Activated CD4-positive, alpha-beta T cell treated with anti-CD3 and anti-CD28 coated beads, Interleukin-2, amount 50 U/mL, for 16 hours (primary cell): ENCODE measurements around the gene AGBL1.
A peak's percentile ranks its signal among the peaks of the same experiment; 100 is the strongest.
"Not testable (repeated sequence)": the region's sequence is repeated elsewhere in the genome, so short reads cannot be mapped to it uniquely, and the experiment has no call there.

Experiments
- DNase-seq: peaks from one replicate; pipeline ENCODE4 v3.0.0-alpha.2; 2020

The AGBL1 gene

DNA sequence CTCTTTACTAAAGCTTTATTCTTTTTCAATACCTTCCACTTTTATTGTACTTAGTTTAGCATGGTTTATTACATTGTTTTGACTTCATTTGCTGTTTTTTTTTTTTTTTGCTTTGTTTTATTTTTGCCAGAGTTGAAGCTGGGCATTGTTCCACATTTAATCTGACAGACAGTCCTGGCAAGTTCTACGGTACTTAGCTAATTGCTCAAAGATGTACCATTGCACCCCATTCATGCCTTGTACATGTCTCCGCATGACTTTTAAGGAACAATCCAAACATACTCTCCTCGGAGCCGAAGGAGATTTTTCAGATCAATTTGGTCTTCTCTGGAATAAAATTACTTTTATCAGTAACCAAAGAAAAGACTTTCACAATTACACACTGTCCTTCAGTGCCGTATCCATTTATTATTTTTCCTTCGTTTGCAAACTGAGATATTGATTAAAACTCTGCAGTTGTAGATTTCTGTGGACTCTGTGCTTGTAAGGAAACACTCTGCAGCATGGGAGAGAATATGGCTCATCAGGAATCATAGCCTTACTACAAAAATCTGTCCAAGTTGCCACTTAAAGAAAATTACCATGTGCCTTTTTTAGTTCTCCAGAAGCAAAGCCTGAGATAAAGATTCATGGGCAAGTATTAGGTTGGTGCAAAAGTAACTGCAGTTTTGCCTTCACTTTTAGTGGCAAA, 952.0 kb downstream of the AGBL1 start:
- DNase-seq: no peak

DNA sequence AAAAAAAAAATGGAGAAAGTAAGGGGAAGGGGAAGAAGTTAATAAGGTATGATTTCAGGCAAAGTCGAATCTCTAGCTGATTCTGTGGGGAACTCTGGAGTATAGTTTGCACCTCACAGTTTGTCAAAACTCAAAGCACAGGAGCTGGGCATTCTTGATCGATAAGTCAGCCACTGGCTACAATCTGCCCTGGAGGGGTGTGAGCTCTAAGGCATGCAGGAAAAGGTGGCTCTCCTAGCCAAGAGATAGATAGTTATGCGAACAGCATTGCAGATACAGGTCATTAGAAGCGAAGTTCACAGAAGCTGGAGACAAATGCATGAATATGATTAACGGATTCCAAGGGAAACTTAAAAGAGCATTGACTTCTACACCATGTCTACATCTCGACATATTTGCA, 952.6 kb downstream of the AGBL1 start:
- no peak for DNase-seq

GRCh38 chr15:87033056-87033455, 953.4 kb downstream of the AGBL1 start:
- no peak for DNase-seq

DNA sequence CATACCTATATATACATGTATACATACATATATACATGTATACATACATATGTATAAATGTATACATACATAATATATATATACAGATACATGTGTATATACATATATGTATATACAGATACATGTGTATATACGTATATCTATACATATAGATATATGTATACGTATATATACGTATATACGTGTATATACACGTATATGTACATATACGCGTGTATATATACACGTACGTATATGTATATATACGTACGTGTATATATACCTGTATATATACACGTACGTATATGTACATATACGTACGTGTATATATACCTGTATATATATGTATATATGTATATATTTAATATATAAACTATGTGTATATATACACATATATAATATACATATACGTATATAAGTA, 955.2 kb downstream of the AGBL1 start:
- no peak for DNase-seq

DNA sequence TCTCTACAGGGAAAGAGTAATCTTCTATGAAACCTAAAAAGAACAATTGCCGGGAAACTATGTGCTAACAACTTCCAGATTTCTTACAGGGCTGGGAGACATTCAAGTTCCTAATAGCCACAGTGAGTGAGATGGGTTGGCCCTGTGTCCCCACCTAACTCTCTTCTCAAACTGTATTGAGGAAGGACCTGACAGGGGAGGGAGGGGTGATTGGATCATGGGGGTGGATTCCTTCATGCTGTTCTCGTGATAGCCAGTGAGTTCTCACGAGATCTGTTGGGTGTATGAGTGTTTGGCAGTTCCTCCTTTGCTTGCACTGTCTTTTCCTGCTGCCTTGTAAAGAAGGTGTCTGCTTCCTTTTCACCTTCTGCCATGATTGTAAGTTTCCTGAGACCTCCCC, 958.7 kb downstream of the AGBL1 start:
- peak; percentile 18 for DNase-seq

DNA sequence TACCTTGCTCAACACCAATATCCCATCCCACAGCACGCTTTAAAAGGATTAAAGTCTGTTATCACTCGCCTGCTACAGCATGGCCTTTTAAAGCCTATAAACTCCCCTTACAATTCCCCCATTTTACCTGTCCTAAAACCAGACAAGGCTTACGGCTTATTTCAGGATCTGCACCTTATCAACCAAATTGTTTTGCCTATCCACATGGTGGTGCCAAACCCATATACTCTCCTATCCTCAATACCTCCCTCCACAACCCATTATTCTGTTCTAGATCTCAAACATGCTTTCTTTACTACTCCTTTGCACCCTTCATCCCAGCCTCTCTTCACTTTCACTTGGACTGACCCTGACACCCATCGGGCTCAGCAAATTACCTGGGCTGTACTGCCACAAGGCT, 962.9 kb downstream of the AGBL1 start:
- not testable (repeated sequence) for DNase-seq

- no peak for DNase-seq
Observed at GRCh38 chr15:87045746-87046145, 966.1 kb downstream of the AGBL1 start.

DNA sequence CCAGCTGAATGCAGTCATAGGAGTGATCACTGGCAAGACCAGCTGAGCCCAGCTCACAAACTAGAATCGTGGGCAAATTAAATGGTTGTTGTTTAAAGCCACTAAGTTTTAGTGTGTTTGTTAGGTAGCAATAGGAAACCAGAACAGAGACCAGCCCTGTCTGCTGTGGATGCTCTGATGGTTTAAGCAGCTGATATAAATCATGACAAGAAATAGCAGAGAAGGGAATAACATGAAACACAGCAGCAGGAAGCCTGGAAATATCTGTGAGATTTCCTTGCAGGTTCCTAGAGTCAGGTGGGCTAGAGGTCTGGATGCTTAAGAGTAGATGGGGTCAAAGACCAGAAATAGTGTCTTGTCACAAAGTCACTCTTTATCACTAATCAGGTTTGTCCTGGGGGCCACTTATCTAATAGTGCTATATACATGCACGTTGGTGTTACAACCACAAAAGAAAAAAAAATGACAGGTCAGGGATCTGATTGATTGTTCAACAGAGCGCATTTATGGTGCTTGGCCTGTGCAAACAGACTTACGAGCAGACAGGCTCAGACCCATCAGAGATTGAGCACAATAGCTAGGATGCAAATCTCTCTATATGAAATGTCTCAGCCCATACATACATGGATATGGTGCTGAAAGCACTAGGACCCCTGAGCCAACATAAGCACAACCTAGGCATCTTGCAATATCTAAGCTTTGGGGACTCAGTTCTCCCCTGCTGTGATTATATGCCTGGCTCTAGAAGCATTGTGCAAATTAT, 967.7 kb downstream of the AGBL1 start:
- DNase-seq: no peak
